ENCODE data around the gene CTPS1. TPM values are rescaled to one million over a fixed set of nuclear protein-coding genes. Genes with fewer than 3 reads are reported as not detected.

CTPS1 gene
- total RNA-seq, 1 experiment from 2014 or later, result 73.4 TPM

DNA sequence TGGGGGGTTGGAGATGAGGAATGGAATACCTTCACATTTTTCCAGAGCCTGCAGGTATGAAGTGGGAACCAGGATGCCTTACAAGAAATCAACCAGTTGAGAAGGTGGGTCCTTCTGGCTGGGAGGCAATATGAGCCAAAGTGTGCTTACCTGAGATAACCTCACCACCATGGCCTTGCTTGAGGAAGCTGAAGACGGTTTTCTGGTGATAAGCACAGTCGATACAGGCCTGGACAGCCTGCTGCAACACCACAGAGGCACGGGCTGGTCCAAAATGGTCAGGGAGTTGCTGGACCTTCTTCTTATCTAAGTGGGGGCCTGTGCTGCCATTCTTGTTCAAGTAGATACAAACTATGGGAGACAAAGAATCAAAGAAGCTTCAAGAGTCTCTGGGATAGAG lies 69.0 kb downstream of the CTPS1 start:
- peaks cover 10% of the 10 kb centered on the region for H3K36me3 Mint-ChIP-seq
- ATAC-seq, result no peak
- H3K27me3 Mint-ChIP-seq (ENCODE audit: low read depth), result no peaks in the 10 kb centered on the region
- ChIA-PET CTCF (interaction anchor here (0.8 kb wide), 1 partner anchor 96 kb away, joined by 3 read pairs; no protein-coding TSS in a partner anchor), POLR2A (no interaction called here)
- TF ChIP-seq ARID4B (CRISPR knock-in tag; IDR thresholded peaks at IDR 0.05; ENCODE audit: borderline replicate concordance) (no peak), TEAD4 (CRISPR knock-in tag; IDR thresholded peaks at IDR 0.05) (no peak), TCF7 (CRISPR knock-in tag; IDR thresholded peaks at IDR 0.05; ENCODE audit: low read depth) (no peak), ETV6 (CRISPR knock-in tag; IDR thresholded peaks at IDR 0.05) (no peak), ZNF317 (CRISPR knock-in tag; IDR thresholded peaks at IDR 0.05; ENCODE audit: borderline replicate concordance, low read depth) (no peak), PREB (CRISPR knock-in tag; IDR thresholded peaks at IDR 0.05; ENCODE audit: borderline replicate concordance) (no peak)
- TF ChIP-seq, protein P1, sequence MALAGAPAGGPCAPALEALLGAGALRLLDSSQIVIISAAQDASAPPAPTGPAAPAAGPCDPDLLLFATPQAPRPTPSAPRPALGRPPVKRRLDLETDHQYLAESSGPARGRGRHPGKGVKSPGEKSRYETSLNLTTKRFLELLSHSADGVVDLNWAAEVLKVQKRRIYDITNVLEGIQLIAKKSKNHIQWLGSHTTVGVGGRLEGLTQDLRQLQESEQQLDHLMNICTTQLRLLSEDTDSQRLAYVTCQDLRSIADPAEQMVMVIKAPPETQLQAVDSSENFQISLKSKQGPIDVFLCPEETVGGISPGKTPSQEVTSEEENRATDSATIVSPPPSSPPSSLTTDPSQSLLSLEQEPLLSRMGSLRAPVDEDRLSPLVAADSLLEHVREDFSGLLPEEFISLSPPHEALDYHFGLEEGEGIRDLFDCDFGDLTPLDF (CRISPR knock-in tag; IDR thresholded peaks at IDR 0.05), result no peak
- TF ChIP-seq, protein P2, sequence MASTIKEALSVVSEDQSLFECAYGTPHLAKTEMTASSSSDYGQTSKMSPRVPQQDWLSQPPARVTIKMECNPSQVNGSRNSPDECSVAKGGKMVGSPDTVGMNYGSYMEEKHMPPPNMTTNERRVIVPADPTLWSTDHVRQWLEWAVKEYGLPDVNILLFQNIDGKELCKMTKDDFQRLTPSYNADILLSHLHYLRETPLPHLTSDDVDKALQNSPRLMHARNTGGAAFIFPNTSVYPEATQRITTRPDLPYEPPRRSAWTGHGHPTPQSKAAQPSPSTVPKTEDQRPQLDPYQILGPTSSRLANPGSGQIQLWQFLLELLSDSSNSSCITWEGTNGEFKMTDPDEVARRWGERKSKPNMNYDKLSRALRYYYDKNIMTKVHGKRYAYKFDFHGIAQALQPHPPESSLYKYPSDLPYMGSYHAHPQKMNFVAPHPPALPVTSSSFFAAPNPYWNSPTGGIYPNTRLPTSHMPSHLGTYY (CRISPR knock-in tag; IDR thresholded peaks at IDR 0.05), result no peak
- H3K27ac Mint-ChIP-seq, result no peak overlapping the region
- H3K4me1 Mint-ChIP-seq, result peaks cover 3% of the 10 kb centered on the region
- H3K4me3 Mint-ChIP-seq, result no peak overlapping the region
- H3K9me3 Mint-ChIP-seq, result peaks cover 2% of the 10 kb centered on the region
- no peak for DNase-seq (ENCODE audit: low spot score)

- POLR2A ChIA-PET, result no interaction called here
- Mint-ChIP-seq H3K4me3 (no peak overlapping the region), H3K36me3 (peaks cover 16% of the 10 kb centered on the region), H3K4me1 (peaks cover 4% of the 10 kb centered on the region), H3K27ac (no peak overlapping the region), H3K9me3 (peaks cover 3% of the 10 kb centered on the region), H3K27me3 (ENCODE audit: low read depth) (no peaks in the 10 kb centered on the region)
- ATAC-seq (no peak), DNase-seq (ENCODE audit: low spot score) (no peak)
- CTCF ChIA-PET, result no interaction called here
- no peak for TF ChIP-seq NFE2L1 (CRISPR knock-in tag; IDR thresholded peaks at IDR 0.05)
- TF ChIP-seq IRF1 (CRISPR knock-in tag; IDR thresholded peaks at IDR 0.05), result no peak
- no peak for TF ChIP-seq FOXJ3 (CRISPR knock-in tag; IDR thresholded peaks at IDR 0.05; ENCODE audit: borderline replicate concordance)
- no peak for TF ChIP-seq STAT6 (CRISPR knock-in tag; conservative IDR thresholded peaks at IDR 0.05; ENCODE audit: low read depth)
- no peak for TF ChIP-seq TEAD4 (CRISPR knock-in tag; IDR thresholded peaks at IDR 0.05)
- TF ChIP-seq ATF1 (CRISPR knock-in tag; IDR thresholded peaks at IDR 0.05), result no peak
- TF ChIP-seq ZSCAN18 (CRISPR knock-in tag; IDR thresholded peaks at IDR 0.05), result no peak
- TF ChIP-seq, protein P3, sequence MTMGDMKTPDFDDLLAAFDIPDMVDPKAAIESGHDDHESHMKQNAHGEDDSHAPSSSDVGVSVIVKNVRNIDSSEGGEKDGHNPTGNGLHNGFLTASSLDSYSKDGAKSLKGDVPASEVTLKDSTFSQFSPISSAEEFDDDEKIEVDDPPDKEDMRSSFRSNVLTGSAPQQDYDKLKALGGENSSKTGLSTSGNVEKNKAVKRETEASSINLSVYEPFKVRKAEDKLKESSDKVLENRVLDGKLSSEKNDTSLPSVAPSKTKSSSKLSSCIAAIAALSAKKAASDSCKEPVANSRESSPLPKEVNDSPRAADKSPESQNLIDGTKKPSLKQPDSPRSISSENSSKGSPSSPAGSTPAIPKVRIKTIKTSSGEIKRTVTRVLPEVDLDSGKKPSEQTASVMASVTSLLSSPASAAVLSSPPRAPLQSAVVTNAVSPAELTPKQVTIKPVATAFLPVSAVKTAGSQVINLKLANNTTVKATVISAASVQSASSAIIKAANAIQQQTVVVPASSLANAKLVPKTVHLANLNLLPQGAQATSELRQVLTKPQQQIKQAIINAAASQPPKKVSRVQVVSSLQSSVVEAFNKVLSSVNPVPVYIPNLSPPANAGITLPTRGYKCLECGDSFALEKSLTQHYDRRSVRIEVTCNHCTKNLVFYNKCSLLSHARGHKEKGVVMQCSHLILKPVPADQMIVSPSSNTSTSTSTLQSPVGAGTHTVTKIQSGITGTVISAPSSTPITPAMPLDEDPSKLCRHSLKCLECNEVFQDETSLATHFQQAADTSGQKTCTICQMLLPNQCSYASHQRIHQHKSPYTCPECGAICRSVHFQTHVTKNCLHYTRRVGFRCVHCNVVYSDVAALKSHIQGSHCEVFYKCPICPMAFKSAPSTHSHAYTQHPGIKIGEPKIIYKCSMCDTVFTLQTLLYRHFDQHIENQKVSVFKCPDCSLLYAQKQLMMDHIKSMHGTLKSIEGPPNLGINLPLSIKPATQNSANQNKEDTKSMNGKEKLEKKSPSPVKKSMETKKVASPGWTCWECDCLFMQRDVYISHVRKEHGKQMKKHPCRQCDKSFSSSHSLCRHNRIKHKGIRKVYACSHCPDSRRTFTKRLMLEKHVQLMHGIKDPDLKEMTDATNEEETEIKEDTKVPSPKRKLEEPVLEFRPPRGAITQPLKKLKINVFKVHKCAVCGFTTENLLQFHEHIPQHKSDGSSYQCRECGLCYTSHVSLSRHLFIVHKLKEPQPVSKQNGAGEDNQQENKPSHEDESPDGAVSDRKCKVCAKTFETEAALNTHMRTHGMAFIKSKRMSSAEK (CRISPR knock-in tag; IDR thresholded peaks at IDR 0.05; ENCODE audit: borderline replicate concordance), result no peak
- no peak for TF ChIP-seq ZNF416 (CRISPR knock-in tag; IDR thresholded peaks at IDR 0.05)
- no peak for TF ChIP-seq GRHL2 (CRISPR knock-in tag; IDR thresholded peaks at IDR 0.05; ENCODE audit: insufficient replicate concordance, severe bottlenecking)
Measured at GRCh38 chr1:41051022-41051421, 71.5 kb downstream of the CTPS1 start.
